ENCODE measurements around the gene RUFY4.

DNA sequence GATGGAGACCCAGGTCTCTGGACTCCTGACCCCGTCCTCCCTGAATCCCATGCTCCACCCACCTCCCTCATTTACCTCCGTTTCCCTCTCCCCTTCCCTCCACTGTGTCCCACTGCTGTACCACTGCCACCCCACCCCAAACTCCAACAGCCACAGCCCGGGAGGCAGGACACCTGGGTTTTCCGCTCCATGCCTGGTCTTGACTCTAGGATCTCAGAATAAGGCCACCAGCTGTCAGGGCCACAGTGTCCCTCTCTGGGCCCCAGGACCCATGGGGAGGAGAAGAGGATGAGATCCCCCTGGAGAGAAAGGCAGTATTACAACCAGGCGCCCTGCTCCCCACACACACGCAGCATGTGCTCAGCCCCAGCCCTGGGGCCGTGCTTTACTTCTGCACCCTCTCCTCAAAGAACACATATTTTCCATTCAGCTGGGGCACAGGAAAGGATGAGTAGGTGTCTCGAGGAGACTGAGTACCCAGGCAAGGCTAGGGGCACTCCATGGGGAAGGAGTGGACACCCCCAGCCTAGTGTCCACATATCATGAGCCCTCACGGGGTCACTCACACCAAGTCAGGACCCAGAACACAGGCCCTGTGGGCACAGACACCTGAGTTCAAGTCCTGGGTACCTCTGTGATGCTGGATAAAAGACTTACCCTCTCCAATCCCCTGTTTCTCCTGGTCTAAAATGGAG, 700 bp downstream of the RUFY4 start:
- TF ChIP-seq, protein P1, sequence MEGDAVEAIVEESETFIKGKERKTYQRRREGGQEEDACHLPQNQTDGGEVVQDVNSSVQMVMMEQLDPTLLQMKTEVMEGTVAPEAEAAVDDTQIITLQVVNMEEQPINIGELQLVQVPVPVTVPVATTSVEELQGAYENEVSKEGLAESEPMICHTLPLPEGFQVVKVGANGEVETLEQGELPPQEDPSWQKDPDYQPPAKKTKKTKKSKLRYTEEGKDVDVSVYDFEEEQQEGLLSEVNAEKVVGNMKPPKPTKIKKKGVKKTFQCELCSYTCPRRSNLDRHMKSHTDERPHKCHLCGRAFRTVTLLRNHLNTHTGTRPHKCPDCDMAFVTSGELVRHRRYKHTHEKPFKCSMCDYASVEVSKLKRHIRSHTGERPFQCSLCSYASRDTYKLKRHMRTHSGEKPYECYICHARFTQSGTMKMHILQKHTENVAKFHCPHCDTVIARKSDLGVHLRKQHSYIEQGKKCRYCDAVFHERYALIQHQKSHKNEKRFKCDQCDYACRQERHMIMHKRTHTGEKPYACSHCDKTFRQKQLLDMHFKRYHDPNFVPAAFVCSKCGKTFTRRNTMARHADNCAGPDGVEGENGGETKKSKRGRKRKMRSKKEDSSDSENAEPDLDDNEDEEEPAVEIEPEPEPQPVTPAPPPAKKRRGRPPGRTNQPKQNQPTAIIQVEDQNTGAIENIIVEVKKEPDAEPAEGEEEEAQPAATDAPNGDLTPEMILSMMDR (IDR thresholded peaks at IDR 0.05), result no peak
- no peak for TF ChIP-seq POLR2A (IDR thresholded peaks at IDR 0.05)
